Measurements from ENCODE around the gene TMEM229B.

The TMEM229B gene

DNA sequence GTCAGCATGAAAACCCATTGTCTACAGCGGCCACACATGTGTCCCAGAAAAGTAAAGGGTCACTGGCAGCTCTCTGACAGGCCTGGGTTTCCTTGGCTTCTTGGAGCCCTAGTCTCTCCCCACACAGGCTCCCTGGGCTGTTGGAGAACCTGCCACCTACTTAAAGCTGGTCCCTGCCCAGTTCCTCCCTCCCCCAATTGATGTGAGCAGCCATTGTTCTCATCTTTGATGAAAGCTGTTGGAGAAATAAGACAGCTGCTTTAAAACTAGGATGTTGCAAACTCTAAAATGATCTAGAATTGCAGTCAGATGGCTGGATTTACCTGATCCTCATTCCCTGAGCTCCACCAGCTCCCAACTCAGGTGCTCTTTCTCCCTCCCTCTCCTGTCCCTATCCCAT, 39.8 kb upstream of the TMEM229B start:
- Histone ChIP-seq H3K23ac (ENCODE audit: low read depth, low read length, poor library complexity) (no peak overlapping the region), H3K36me3 (replicated peaks in 1 of 2; ENCODE audit: control insufficient read depth in 2 of 2, insufficient read depth in 2 of 2, low read length in 2 of 2) (no peaks in the 10 kb centered on the region), H2AK5ac (ENCODE audit: low read depth, low read length) (no peak overlapping the region), H2BK5ac (ENCODE audit: low read length) (no peak overlapping the region), H3K14ac (ENCODE audit: low read length) (no peak overlapping the region), H3K4me1 (ENCODE audit: control insufficient read depth in 2 of 2, insufficient read depth in 1 of 2, low read depth in 1 of 2, low read length in 2 of 2) (peaks cover 7 to 9% of the 10 kb centered on the region in 2 donors), H3K4ac (ENCODE audit: low read length) (no peak overlapping the region), H4K8ac (ENCODE audit: low read depth, low read length) (no peak overlapping the region), H2AFZ (ENCODE audit: low read length) (no peak overlapping the region), H3K27ac (replicated peaks; ENCODE audit: low read length) (no peak overlapping the region), H3K27me3 (ENCODE audit: control insufficient read depth in 3 of 3, insufficient read depth in 3 of 3, low read depth in 1 of 3, low read length in 3 of 3) (peaks cover 0 to 41% (median 5%) of the 10 kb centered on the region in 3 experiments), H3K9me3 (replicated peaks in 1 of 2; ENCODE audit: control insufficient read depth in 2 of 2, insufficient read depth in 1 of 2, low read depth in 1 of 2, low read length in 2 of 2) (no peaks in the 10 kb centered on the region), H3K79me1 (ENCODE audit: low read depth, low read length) (no peaks in the 10 kb centered on the region), H3K4me2 (ENCODE audit: insufficient read depth, low read length, poor library complexity, severe bottlenecking) (no peak overlapping the region), H3K4me3 (ENCODE audit: low read length in 2 of 2) (no peak overlapping the region), H2BK12ac (ENCODE audit: low read length) (no peak overlapping the region), H2BK15ac (ENCODE audit: low read length) (no peak overlapping the region), H4K91ac (ENCODE audit: low read depth, low read length, poor library complexity) (no peak overlapping the region), H3K9ac (ENCODE audit: low read depth, low read length, poor library complexity) (no peak overlapping the region), H3K18ac (ENCODE audit: low read length) (no peak overlapping the region), H2BK120ac (ENCODE audit: low read depth, low read length) (no peak overlapping the region)
- DNase-seq (ENCODE audit: low spot score): no peak
- no CpG with 5 or more reads among the region's 1 CpG for WGBS, 2 donors (ENCODE audit: extremely low coverage in 2 of 2, insufficient read length in 2 of 2, insufficient replicate concordance in 1 of 2)

- WGBS, 2 donors (ENCODE audit: extremely low coverage in 2 of 2, insufficient read length in 2 of 2, insufficient replicate concordance in 1 of 2): no CpG with 5 or more reads among the region's 5 CpGs
- Histone ChIP-seq H3K14ac (ENCODE audit: low read length) (no peak overlapping the region), H3K27me3 (ENCODE audit: control insufficient read depth in 3 of 3, insufficient read depth in 3 of 3, low read depth in 1 of 3, low read length in 3 of 3) (peaks cover 0 to 41% (median 5%) of the 10 kb centered on the region in 3 experiments)
Measured at GRCh38 chr14:67527756-67528155, 39.2 kb upstream of the TMEM229B start.

DNA sequence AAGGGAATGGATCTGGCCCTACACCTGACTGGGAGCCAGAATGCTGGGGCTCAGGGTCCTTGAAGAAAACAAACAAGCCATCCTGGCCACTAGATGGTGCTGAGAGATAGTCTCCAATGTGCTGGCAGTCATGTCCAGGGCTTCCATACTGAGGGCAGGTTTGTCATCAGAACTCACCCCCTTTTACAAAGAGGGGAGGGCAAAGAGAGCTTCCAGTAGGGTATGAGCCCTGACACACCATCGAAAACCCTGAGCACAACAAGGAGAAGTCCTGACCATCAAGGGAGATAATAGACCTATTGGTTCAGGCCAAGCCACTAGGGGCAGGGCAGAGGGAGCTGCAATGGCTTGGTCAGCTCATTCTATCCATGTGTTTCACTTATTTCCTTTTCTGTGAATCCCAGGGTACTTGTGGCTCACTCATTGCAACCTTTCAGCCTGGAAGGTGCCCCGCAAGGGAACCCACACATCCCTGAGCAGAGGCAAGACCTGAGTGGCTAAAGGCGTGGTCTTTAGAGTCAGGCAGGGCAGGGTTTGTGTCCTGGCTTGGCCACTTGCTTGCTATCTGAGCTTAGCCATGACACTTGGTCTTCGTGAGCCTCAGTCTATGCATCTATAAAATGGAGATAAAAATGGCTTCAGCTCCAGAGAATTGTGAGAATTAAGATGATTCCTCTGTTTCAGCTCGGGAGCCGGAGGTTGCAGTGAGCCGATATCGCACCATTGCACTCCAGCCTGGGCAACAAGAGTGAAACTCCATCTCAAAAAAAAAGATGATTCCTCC, 38.3 kb upstream of the TMEM229B start:
- peaks cover 0 to 39% (median 0%) of the 10 kb centered on the region in 3 experiments for H3K27me3 ChIP-seq (ENCODE audit: control insufficient read depth in 3 of 3, insufficient read depth in 3 of 3, low read depth in 1 of 3, low read length in 3 of 3)
- no peak overlapping the region for H2BK12ac ChIP-seq (ENCODE audit: low read length)
- WGBS, 2 donors (ENCODE audit: extremely low coverage in 2 of 2, insufficient read length in 2 of 2, insufficient replicate concordance in 1 of 2): no CpG with 5 or more reads among the region's 8 CpGs
- peak overlapping the region; percentile 6 for H2AFZ ChIP-seq (ENCODE audit: low read length)
- no peak overlapping the region for H3K4me2 ChIP-seq (ENCODE audit: insufficient read depth, low read length, poor library complexity, severe bottlenecking)
- no peak overlapping the region for H3K9ac ChIP-seq (ENCODE audit: low read depth, low read length, poor library complexity)
- H2AK5ac ChIP-seq (ENCODE audit: low read depth, low read length): no peak overlapping the region
- H3K4ac ChIP-seq (ENCODE audit: low read length): no peak overlapping the region
- peaks cover 7 to 10% of the 10 kb centered on the region in 2 donors for H3K4me1 ChIP-seq (ENCODE audit: control insufficient read depth in 2 of 2, insufficient read depth in 1 of 2, low read depth in 1 of 2, low read length in 2 of 2)
- no peak overlapping the region for H3K18ac ChIP-seq (ENCODE audit: low read length)
- no peak overlapping the region for H4K8ac ChIP-seq (ENCODE audit: low read depth, low read length)
- peak overlapping the region; percentile 3 for H3K23ac ChIP-seq (ENCODE audit: low read depth, low read length, poor library complexity)
- no peak overlapping the region for H2BK120ac ChIP-seq (ENCODE audit: low read depth, low read length)
- no peak for DNase-seq (ENCODE audit: low spot score)
- H4K91ac ChIP-seq (ENCODE audit: low read depth, low read length, poor library complexity): no peak overlapping the region
- no peak overlapping the region for H3K27ac ChIP-seq (replicated peaks; ENCODE audit: low read length)
- H3K14ac ChIP-seq (ENCODE audit: low read length): no peak overlapping the region
- no peak overlapping the region for H3K4me3 ChIP-seq (ENCODE audit: low read length in 2 of 2)
- no peaks in the 10 kb centered on the region for H3K79me1 ChIP-seq (ENCODE audit: low read depth, low read length)
- no peak overlapping the region for H2BK15ac ChIP-seq (ENCODE audit: low read length)
- no peaks in the 10 kb centered on the region for H3K36me3 ChIP-seq (replicated peaks in 1 of 2; ENCODE audit: control insufficient read depth in 2 of 2, insufficient read depth in 2 of 2, low read length in 2 of 2)
- H2BK5ac ChIP-seq (ENCODE audit: low read length): no peak overlapping the region
- H3K9me3 ChIP-seq (replicated peaks in 1 of 2; ENCODE audit: control insufficient read depth in 2 of 2, insufficient read depth in 1 of 2, low read depth in 1 of 2, low read length in 2 of 2): no peaks in the 10 kb centered on the region

More at GRCh38 chr14:67527756-67528155, 39.2 kb upstream of the TMEM229B start:
- no peak overlapping the region for H2BK12ac ChIP-seq (ENCODE audit: low read length)
- no peaks in the 10 kb centered on the region for H3K79me1 ChIP-seq (ENCODE audit: low read depth, low read length)
- no peak overlapping the region for H2BK15ac ChIP-seq (ENCODE audit: low read length)
- H3K36me3 ChIP-seq (replicated peaks in 1 of 2; ENCODE audit: control insufficient read depth in 2 of 2, insufficient read depth in 2 of 2, low read length in 2 of 2): no peaks in the 10 kb centered on the region
- H3K23ac ChIP-seq (ENCODE audit: low read depth, low read length, poor library complexity): no peak overlapping the region
- no peak overlapping the region for H3K4me3 ChIP-seq (ENCODE audit: low read length in 2 of 2)
- H4K8ac ChIP-seq (ENCODE audit: low read depth, low read length): no peak overlapping the region
- H2AK5ac ChIP-seq (ENCODE audit: low read depth, low read length): no peak overlapping the region
- peak overlapping the region; percentile 48 for H4K91ac ChIP-seq (ENCODE audit: low read depth, low read length, poor library complexity)
- H2AFZ ChIP-seq (ENCODE audit: low read length): no peak overlapping the region
- no peak overlapping the region for H3K4me2 ChIP-seq (ENCODE audit: insufficient read depth, low read length, poor library complexity, severe bottlenecking)
- H3K27ac ChIP-seq (replicated peaks; ENCODE audit: low read length): no peak overlapping the region
- H2BK5ac ChIP-seq (ENCODE audit: low read length): no peak overlapping the region
- H3K9me3 ChIP-seq (replicated peaks in 1 of 2; ENCODE audit: control insufficient read depth in 2 of 2, insufficient read depth in 1 of 2, low read depth in 1 of 2, low read length in 2 of 2): no peaks in the 10 kb centered on the region
- DNase-seq (ENCODE audit: low spot score): no peak
- no peak overlapping the region for H2BK120ac ChIP-seq (ENCODE audit: low read depth, low read length)
- peaks cover 7 to 10% of the 10 kb centered on the region in 2 donors for H3K4me1 ChIP-seq (ENCODE audit: control insufficient read depth in 2 of 2, insufficient read depth in 1 of 2, low read depth in 1 of 2, low read length in 2 of 2)
- H3K9ac ChIP-seq (ENCODE audit: low read depth, low read length, poor library complexity): no peak overlapping the region
- H3K18ac ChIP-seq (ENCODE audit: low read length): no peak overlapping the region
- no peak overlapping the region for H3K4ac ChIP-seq (ENCODE audit: low read length)

DNA sequence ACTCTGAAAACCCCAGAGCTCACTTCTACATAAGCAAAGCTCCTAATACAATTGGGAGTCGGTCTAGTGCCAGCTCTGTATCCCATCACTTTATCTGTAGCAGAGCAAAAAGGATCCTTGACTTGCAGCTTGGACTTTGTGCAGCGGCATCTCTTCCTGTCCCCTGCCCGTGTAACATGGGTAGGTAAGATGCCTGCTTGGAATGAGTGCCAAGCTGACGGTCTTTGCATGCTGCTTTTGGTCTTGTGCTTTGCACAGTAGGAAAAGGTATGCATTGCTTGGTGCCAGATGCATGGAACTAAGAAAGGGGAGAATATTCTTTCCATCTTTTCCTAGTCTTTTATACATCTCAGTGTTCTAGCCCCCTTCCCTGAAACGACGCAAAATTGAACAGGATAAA, 37.7 kb upstream of the TMEM229B start:
- H3K27me3 ChIP-seq (ENCODE audit: control insufficient read depth in 3 of 3, insufficient read depth in 3 of 3, low read depth in 1 of 3, low read length in 3 of 3): peaks cover 0 to 42% (median 0%) of the 10 kb centered on the region in 3 experiments
- no peaks in the 10 kb centered on the region for H3K36me3 ChIP-seq (replicated peaks in 1 of 2; ENCODE audit: control insufficient read depth in 2 of 2, insufficient read depth in 2 of 2, low read length in 2 of 2)
- WGBS, 2 donors (ENCODE audit: extremely low coverage in 2 of 2, insufficient read length in 2 of 2, insufficient replicate concordance in 1 of 2): no CpG with 5 or more reads among the region's 6 CpGs

More for the DNA sequence above, 37.7 kb upstream of the TMEM229B start:
- Histone ChIP-seq H2BK12ac (ENCODE audit: low read length) (no peak overlapping the region), H4K91ac (ENCODE audit: low read depth, low read length, poor library complexity) (no peak overlapping the region), H3K4me2 (ENCODE audit: insufficient read depth, low read length, poor library complexity, severe bottlenecking) (no peak overlapping the region), H2BK15ac (ENCODE audit: low read length) (no peak overlapping the region), H3K27ac (replicated peaks; ENCODE audit: low read length) (no peak overlapping the region), H2BK120ac (ENCODE audit: low read depth, low read length) (no peak overlapping the region), H4K8ac (ENCODE audit: low read depth, low read length) (no peak overlapping the region), H3K14ac (ENCODE audit: low read length) (no peak overlapping the region), H3K4me3 (ENCODE audit: low read length in 2 of 2) (no peak overlapping the region), H3K79me1 (ENCODE audit: low read depth, low read length) (no peaks in the 10 kb centered on the region), H3K4me1 (ENCODE audit: control insufficient read depth in 2 of 2, insufficient read depth in 1 of 2, low read depth in 1 of 2, low read length in 2 of 2) (peaks cover 7 to 10% of the 10 kb centered on the region in 2 donors), H2BK5ac (ENCODE audit: low read length) (no peak overlapping the region), H3K9ac (ENCODE audit: low read depth, low read length, poor library complexity) (no peak overlapping the region), H3K9me3 (replicated peaks in 1 of 2; ENCODE audit: control insufficient read depth in 2 of 2, insufficient read depth in 1 of 2, low read depth in 1 of 2, low read length in 2 of 2) (no peaks in the 10 kb centered on the region), H2AK5ac (ENCODE audit: low read depth, low read length) (no peak overlapping the region), H3K23ac (ENCODE audit: low read depth, low read length, poor library complexity) (no peak overlapping the region), H3K4ac (ENCODE audit: low read length) (no peak overlapping the region), H2AFZ (ENCODE audit: low read length) (no peak overlapping the region), H3K18ac (ENCODE audit: low read length) (no peak overlapping the region)
- no peak for DNase-seq (ENCODE audit: low spot score)
